Urothelium cell line (cell line): ENCODE results near the gene ARMC12.
"Not testable (repeated sequence)": the region's sequence is repeated elsewhere in the genome, so short reads cannot be mapped to it uniquely, and the experiment has no call there.

Experiments used
- DNase-seq: peaks from one replicate; pipeline ENCODE4 v3.0.0; 2011; ENCODE audit warnings: low spot score, mixed read lengths
- FAIRE-seq: peaks from 2 replicates; lab custom pipeline; 2011; peaks lifted over from hg19 to GRCh38; lab: Jason Lieb, UNC

Gene ARMC12

GRCh38 chr6:35736982-35737412, at the start of gene ARMC12:
Gene ARMC12, plus strand, starts transcription at chr6:35737032. Its CDS starts 77 bp downstream, at chr6:35737109.
- DNase-seq = no peak
- no peak for FAIRE-seq

- DNase-seq = peak; percentile 62
- FAIRE-seq = no peak
These were observed 48.9 kb upstream of the ARMC12 start for GRCh38 chr6:35687658-35688604.

GRCh38 chr6:35688605-35689322, 48.1 kb upstream of the ARMC12 start, which contains the start of gene FKBP5:
Gene FKBP5, minus strand, starts transcription at chr6:35688915. Its CDS starts 46,091 bp downstream, at chr6:35642824.
- peak; percentile 46 for FAIRE-seq
- peak; percentile 98 for DNase-seq

GRCh38 chr6:35690006-35690405, 46.8 kb upstream of the ARMC12 start:
- not testable (repeated sequence) for DNase-seq, FAIRE-seq

GRCh38 chr6:35690484-35690883, 46.3 kb upstream of the ARMC12 start:
- FAIRE-seq = no peak
- DNase-seq = no peak

- FAIRE-seq (no peak), DNase-seq (no peak)
These were observed 45.6 kb upstream of the ARMC12 start for GRCh38 chr6:35691027-35691824.

- peak; percentile 37 for DNase-seq
- FAIRE-seq = no peak
These were observed 42.4 kb upstream of the ARMC12 start for GRCh38 chr6:35694462-35694861.

GRCh38 chr6:35698430-35698829, 38.4 kb upstream of the ARMC12 start:
- not testable (repeated sequence) for FAIRE-seq, DNase-seq

- DNase-seq (no peak), FAIRE-seq (no peak)
These were observed 38.0 kb upstream of the ARMC12 start for GRCh38 chr6:35698858-35699257.

GRCh38 chr6:35703554-35703953, 33.3 kb upstream of the ARMC12 start:
- FAIRE-seq = no peak
- DNase-seq = no peak

- FAIRE-seq = no peak
- DNase-seq = no peak
These were observed 30.4 kb upstream of the ARMC12 start for GRCh38 chr6:35706468-35706867.

GRCh38 chr6:35707714-35708407, 29.0 kb upstream of the ARMC12 start:
- no peak for FAIRE-seq

GRCh38 chr6:35708585-35708984, 28.2 kb upstream of the ARMC12 start:
- FAIRE-seq (no peak), DNase-seq (no peak)

More at GRCh38 chr6:35707714-35708407, 29.0 kb upstream of the ARMC12 start:
- DNase-seq = no peak

- no peak for DNase-seq
- FAIRE-seq = no peak
These were observed 26.5 kb upstream of the ARMC12 start for GRCh38 chr6:35710241-35710847.

GRCh38 chr6:35711731-35712130, 25.1 kb upstream of the ARMC12 start:
- FAIRE-seq (no peak), DNase-seq (no peak)

- FAIRE-seq = no peak
These were observed 23.6 kb upstream of the ARMC12 start for GRCh38 chr6:35713006-35713767.

GRCh38 chr6:35716798-35717197, 20.0 kb upstream of the ARMC12 start:
- no peak for FAIRE-seq
- no peak for DNase-seq

More at GRCh38 chr6:35713006-35713767, 23.6 kb upstream of the ARMC12 start:
- DNase-seq = no peak

GRCh38 chr6:35717449-35718374, 19.1 kb upstream of the ARMC12 start:
- FAIRE-seq (no peak), DNase-seq (no peak)
